HG02678 (cell line): ENCODE measurements around the gene TMEM167A.

Experiments
- ATAC-seq: cut with Tn5 transposase; IDR thresholded peaks from one replicate; pipeline ENCODE4 v1.9.1; 2021; ENCODE audit warnings: mild to moderate bottlenecking, moderate library complexity; ENCODE audit not compliant: unreplicated experiment

The TMEM167A gene

GRCh38 chr5:83036991-83037575, 40.1 kb downstream of the TMEM167A start:
- no peak for ATAC-seq

GRCh38 chr5:83035373-83036100, 41.7 kb downstream of the TMEM167A start:
- no peak for ATAC-seq

GRCh38 chr5:83034528-83035207, 42.5 kb downstream of the TMEM167A start:
- no peak for ATAC-seq

GRCh38 chr5:83034036-83034435, 43.2 kb downstream of the TMEM167A start:
- no peak for ATAC-seq

- ATAC-seq: no peak
Observed at GRCh38 chr5:83031381-83031780, 45.8 kb downstream of the TMEM167A start.

GRCh38 chr5:83029912-83030311, 47.3 kb downstream of the TMEM167A start:
- ATAC-seq: no peak

- ATAC-seq: peak; percentile 84
Observed at GRCh38 chr5:83026930-83027687, 50.1 kb downstream of the TMEM167A start.

GRCh38 chr5:83026516-83026915, 50.7 kb downstream of the TMEM167A start:
- ATAC-seq: peak; percentile 45

- no peak for ATAC-seq
Observed at GRCh38 chr5:83025690-83026478, 51.3 kb downstream of the TMEM167A start.

- no peak for ATAC-seq
Observed at GRCh38 chr5:83022334-83022733, 54.9 kb downstream of the TMEM167A start.

GRCh38 chr5:83015676-83016075, 61.5 kb downstream of the TMEM167A start:
- ATAC-seq: no peak

- ATAC-seq: peak; percentile 99
Observed at GRCh38 chr5:83011985-83012384, 65.2 kb downstream of the TMEM167A start.

- no peak for ATAC-seq
Observed at GRCh38 chr5:83009408-83009807, 67.8 kb downstream of the TMEM167A start.

GRCh38 chr5:83007755-83008154, 69.4 kb downstream of the TMEM167A start:
- ATAC-seq: no peak

GRCh38 chr5:83006683-83007283, 70.4 kb downstream of the TMEM167A start:
- no peak for ATAC-seq

GRCh38 chr5:83003791-83004190, 73.4 kb downstream of the TMEM167A start:
- ATAC-seq: no peak
